ENCODE measurements around the gene WSB1.
"Not testable (repeated sequence)": the region's sequence is repeated elsewhere in the genome, so short reads cannot be mapped to it uniquely, and the experiment has no call there.

The WSB1 gene

DNA sequence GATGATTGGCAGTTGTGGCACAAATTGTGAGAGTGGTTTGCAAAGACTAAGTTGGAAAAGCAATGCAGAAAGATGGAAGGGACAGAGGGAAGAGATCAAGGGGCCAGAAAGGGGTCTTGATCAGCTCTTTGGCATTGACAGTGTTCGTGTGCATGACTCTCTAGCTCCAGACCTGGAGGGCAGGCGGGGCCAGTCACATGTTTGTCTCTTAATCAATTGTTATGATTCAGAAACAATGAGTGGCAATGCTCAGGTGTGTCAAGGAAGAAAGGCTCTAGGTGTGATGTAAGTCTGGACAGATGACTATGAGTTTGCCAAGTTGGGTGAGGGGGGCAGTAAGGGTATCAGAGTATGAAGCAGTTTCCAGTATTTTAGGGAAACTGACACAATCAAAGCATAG is 32.1 kb downstream of the WSB1 start:
- Histone ChIP-seq H3K27me3 (replicated peaks in 2 of 5; ENCODE audit: control insufficient read depth in 4 of 5, insufficient read depth in 5 of 5, low read length in 4 of 5) (no peaks in the 10 kb centered on the region), H3K36me3 (ENCODE audit: control insufficient read depth in 4 of 4, insufficient read depth in 4 of 4, low read length in 3 of 4) (no peaks in the 10 kb centered on the region), H3K27ac (ENCODE audit: insufficient read depth in 1 of 2, low read depth in 1 of 2, low read length in 2 of 2, poor library complexity in 1 of 2, severe bottlenecking in 2 of 2) (no peak overlapping the region), H3K9me3 (ENCODE audit: control extremely low read depth in 1 of 5, control insufficient read depth in 4 of 5, insufficient read depth in 2 of 5, low read depth in 1 of 5, low read length in 4 of 5) (no peaks in the 10 kb centered on the region), H3K4me3 (ENCODE audit: control insufficient read depth in 1 of 7, extremely low read depth in 1 of 7, insufficient read depth in 4 of 7, low read depth in 2 of 7, low read length in 6 of 7) (no peak overlapping the region), H3K4me1 (ENCODE audit: control extremely low read depth in 1 of 4, control insufficient read depth in 4 of 4, insufficient read depth in 4 of 4, low read length in 3 of 4) (peaks cover 0 to 2% (median under 1%) of the 10 kb centered on the region in 4 experiments)
- no peak for DNase-seq
- ChIA-PET POLR2A (no interaction called here), CTCF (interaction anchor here (1.5 to 2.7 kb wide), 4 partner anchors 9 to 89 kb away, joined by 4 to 12 read pairs (median 8); partner anchors contain the start of gene WSB1)
- 96% methylated on average over 2 of the region's 2 CpGs for WGBS (ENCODE audit: insufficient coverage)

DNA sequence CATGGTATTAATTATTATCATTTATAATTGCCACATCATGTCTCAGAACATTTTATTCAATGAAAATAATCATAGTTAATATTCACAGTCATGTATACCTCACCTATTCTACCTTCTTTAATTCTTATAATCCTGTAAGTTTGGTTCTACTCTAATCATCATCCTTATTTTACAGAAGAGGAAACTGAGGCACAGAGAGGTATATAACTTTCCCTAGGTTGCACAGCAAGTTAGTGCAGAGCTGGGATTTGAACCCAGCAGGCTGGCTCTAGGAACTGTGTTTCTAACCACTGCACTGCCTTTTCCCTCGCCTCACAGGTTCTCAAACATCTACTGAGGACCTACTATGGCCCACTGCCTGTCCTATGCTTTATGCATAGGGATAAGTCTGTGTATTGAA is 32.7 kb downstream of the WSB1 start:
- no peak for DNase-seq
- WGBS (ENCODE audit: insufficient coverage) = no CpG with 5 or more reads among the region's 1 CpG
- ChIA-PET POLR2A (interaction anchor here (2.0 kb wide), 1 partner anchor 33 kb away, joined by 6 read pairs; the partner anchor contains the start of gene WSB1), CTCF (interaction anchor here (0.9 to 2.7 kb wide), 6 partner anchors 9 to 89 kb away, joined by 3 to 12 read pairs (median 4); partner anchors contain the start of gene WSB1)
- Histone ChIP-seq H3K36me3 (ENCODE audit: control insufficient read depth in 4 of 4, insufficient read depth in 4 of 4, low read length in 3 of 4) (no peaks in the 10 kb centered on the region), H3K4me1 (ENCODE audit: control extremely low read depth in 1 of 4, control insufficient read depth in 4 of 4, insufficient read depth in 4 of 4, low read length in 3 of 4) (peaks cover 0 to 6% (median 3%) of the 10 kb centered on the region in 4 experiments), H3K27ac (ENCODE audit: insufficient read depth in 1 of 2, low read depth in 1 of 2, low read length in 2 of 2, poor library complexity in 1 of 2, severe bottlenecking in 2 of 2) (no peak overlapping the region), H3K27me3 (replicated peaks in 2 of 5; ENCODE audit: control insufficient read depth in 4 of 5, insufficient read depth in 5 of 5, low read length in 4 of 5) (no peaks in the 10 kb centered on the region), H3K9me3 (ENCODE audit: control extremely low read depth in 1 of 5, control insufficient read depth in 4 of 5, insufficient read depth in 2 of 5, low read depth in 1 of 5, low read length in 4 of 5) (no peaks in the 10 kb centered on the region), H3K4me3 (ENCODE audit: control insufficient read depth in 1 of 7, extremely low read depth in 1 of 7, insufficient read depth in 4 of 7, low read depth in 2 of 7, low read length in 6 of 7) (no peak overlapping the region)

DNA sequence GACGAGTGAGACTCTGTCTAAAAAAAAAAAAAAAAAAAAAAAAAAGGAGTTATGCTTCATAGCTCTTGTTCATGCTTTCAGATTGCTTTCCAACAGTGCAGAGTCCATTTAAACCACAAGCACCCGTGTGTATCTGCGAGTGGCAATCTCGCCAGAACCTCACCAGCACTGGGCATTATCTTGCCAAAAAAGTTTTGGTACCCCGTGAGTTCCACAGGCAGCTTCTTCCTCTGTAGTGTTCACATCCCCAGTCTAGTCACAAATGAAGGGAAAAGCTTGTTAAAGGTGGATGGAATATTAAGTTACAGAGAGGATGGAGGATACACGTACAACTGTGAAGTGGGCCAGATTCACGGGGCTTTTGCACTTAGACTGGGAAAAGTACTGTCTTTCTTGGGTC is 33.5 kb downstream of the WSB1 start:
- H3K36me3 ChIP-seq (ENCODE audit: control insufficient read depth in 4 of 4, insufficient read depth in 4 of 4, low read length in 3 of 4) = no peaks in the 10 kb centered on the region
- peaks cover 0 to 14% (median 9%) of the 10 kb centered on the region in 4 experiments for H3K4me1 ChIP-seq (ENCODE audit: control extremely low read depth in 1 of 4, control insufficient read depth in 4 of 4, insufficient read depth in 4 of 4, low read length in 3 of 4)
- DNase-seq = no peak
- H3K27ac ChIP-seq (ENCODE audit: insufficient read depth in 1 of 2, low read depth in 1 of 2, low read length in 2 of 2, poor library complexity in 1 of 2, severe bottlenecking in 2 of 2) = no peak overlapping the region
- H3K27me3 ChIP-seq (replicated peaks in 2 of 5; ENCODE audit: control insufficient read depth in 4 of 5, insufficient read depth in 5 of 5, low read length in 4 of 5) = no peaks in the 10 kb centered on the region
- ChIA-PET POLR2A (interaction anchor here (0.6 to 2.0 kb wide), 2 partner anchors 33 to 130 kb away, joined by 3 to 6 read pairs; partner anchors contain the start of gene WSB1), CTCF (interaction anchor here (0.9 to 2.7 kb wide), 6 partner anchors 8 to 90 kb away, joined by 3 to 12 read pairs (median 4); partner anchors contain the start of gene WSB1)
- no peak overlapping the region for H3K4me3 ChIP-seq (ENCODE audit: control insufficient read depth in 1 of 7, extremely low read depth in 1 of 7, insufficient read depth in 4 of 7, low read depth in 2 of 7, low read length in 6 of 7)
- 94% methylated on average over 6 of the region's 7 CpGs for whole genome bisulfite sequencing (ENCODE audit: insufficient coverage)
- H3K9me3 ChIP-seq (ENCODE audit: control extremely low read depth in 1 of 5, control insufficient read depth in 4 of 5, insufficient read depth in 2 of 5, low read depth in 1 of 5, low read length in 4 of 5) = no peaks in the 10 kb centered on the region

DNA sequence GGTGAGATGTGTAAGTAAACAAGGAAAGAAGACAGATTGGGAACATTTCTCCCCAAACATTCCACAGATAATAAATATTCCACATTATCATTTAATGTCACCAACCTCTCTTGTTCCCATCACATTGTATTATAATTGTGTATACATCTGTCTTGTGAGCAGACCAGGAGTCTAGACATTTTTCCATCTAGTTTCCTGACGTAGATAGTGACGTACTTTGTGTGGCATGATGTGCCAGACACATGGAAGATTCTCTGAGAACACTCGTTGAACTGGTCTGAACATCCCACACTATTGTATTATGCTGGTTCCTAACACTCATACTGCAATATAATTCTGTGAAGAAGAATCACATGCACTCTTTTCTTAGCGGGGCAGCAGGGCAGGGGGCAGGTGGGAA is 34.0 kb downstream of the WSB1 start:
- Histone ChIP-seq H3K9me3 (ENCODE audit: control extremely low read depth in 1 of 5, control insufficient read depth in 4 of 5, insufficient read depth in 2 of 5, low read depth in 1 of 5, low read length in 4 of 5) (no peaks in the 10 kb centered on the region), H3K4me3 (ENCODE audit: control insufficient read depth in 1 of 7, extremely low read depth in 1 of 7, insufficient read depth in 4 of 7, low read depth in 2 of 7, low read length in 6 of 7) (no peak overlapping the region), H3K36me3 (ENCODE audit: control insufficient read depth in 4 of 4, insufficient read depth in 4 of 4, low read length in 3 of 4) (no peaks in the 10 kb centered on the region), H3K27ac (ENCODE audit: insufficient read depth in 1 of 2, low read depth in 1 of 2, low read length in 2 of 2, poor library complexity in 1 of 2, severe bottlenecking in 2 of 2) (no peak overlapping the region), H3K4me1 (ENCODE audit: control extremely low read depth in 1 of 4, control insufficient read depth in 4 of 4, insufficient read depth in 4 of 4, low read length in 3 of 4) (peaks cover 0 to 19% (median 12%) of the 10 kb centered on the region in 4 experiments), H3K27me3 (replicated peaks in 2 of 5; ENCODE audit: control insufficient read depth in 4 of 5, insufficient read depth in 5 of 5, low read length in 4 of 5) (no peaks in the 10 kb centered on the region)
- ChIA-PET CTCF (interaction anchor here (0.8 to 2.7 kb wide), 3 partner anchors 11 to 90 kb away, joined by 4 to 12 read pairs (median 10); no protein-coding TSS in a partner anchor), POLR2A (interaction anchor here (0.6 to 2.0 kb wide), 2 partner anchors 34 to 129 kb away, joined by 3 to 6 read pairs; partner anchors contain the start of gene WSB1)
- no peak for DNase-seq
- no CpG with 5 or more reads among the region's 4 CpGs for WGBS (ENCODE audit: insufficient coverage)

DNA sequence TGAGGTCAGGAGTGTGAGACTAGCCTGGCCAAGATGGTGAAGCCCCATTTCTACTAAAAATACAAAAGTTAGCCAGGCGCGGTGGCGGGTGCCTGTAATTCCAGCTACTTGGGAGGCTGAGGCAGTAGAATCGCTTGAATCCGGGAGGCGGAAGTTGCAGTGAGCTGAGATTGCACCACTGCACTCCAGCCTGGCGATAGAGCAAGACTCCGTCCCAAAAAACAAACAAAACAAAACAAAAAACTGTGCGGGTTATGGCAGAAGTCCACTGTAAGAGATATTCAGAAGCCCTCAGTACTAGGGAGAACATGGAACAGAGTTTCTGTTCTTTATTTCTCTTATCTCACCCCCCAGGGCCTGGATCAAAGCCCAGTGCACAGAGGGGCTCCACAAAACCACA is 34.8 kb downstream of the WSB1 start:
- ChIA-PET CTCF (interaction anchor here (0.8 to 2.7 kb wide), 5 partner anchors 12 to 271 kb away, joined by 4 to 12 read pairs (median 5); no protein-coding TSS in a partner anchor), POLR2A (interaction anchor here (1.3 to 2.0 kb wide), 2 partner anchors 9 to 35 kb away, joined by 3 to 6 read pairs; partner anchors contain the start of gene WSB1)
- WGBS (ENCODE audit: insufficient coverage) = 98% methylated on average over 6 of the region's 9 CpGs
- DNase-seq; H3K4me3 ChIP-seq (ENCODE audit: control insufficient read depth in 1 of 7, extremely low read depth in 1 of 7, insufficient read depth in 4 of 7, low read depth in 2 of 7, low read length in 6 of 7); H3K36me3 ChIP-seq (ENCODE audit: control insufficient read depth in 4 of 4, insufficient read depth in 4 of 4, low read length in 3 of 4); H3K27ac ChIP-seq (ENCODE audit: insufficient read depth in 1 of 2, low read depth in 1 of 2, low read length in 2 of 2, poor library complexity in 1 of 2, severe bottlenecking in 2 of 2); H3K9me3 ChIP-seq (ENCODE audit: control extremely low read depth in 1 of 5, control insufficient read depth in 4 of 5, insufficient read depth in 2 of 5, low read depth in 1 of 5, low read length in 4 of 5); H3K27me3 ChIP-seq (replicated peaks in 2 of 5; ENCODE audit: control insufficient read depth in 4 of 5, insufficient read depth in 5 of 5, low read length in 4 of 5): not testable (repeated sequence)
- H3K4me1 ChIP-seq (ENCODE audit: control extremely low read depth in 1 of 4, control insufficient read depth in 4 of 4, insufficient read depth in 4 of 4, low read length in 3 of 4) = peaks cover 4 to 27% (median 18%) of the 10 kb centered on the region in 4 experiments

DNA sequence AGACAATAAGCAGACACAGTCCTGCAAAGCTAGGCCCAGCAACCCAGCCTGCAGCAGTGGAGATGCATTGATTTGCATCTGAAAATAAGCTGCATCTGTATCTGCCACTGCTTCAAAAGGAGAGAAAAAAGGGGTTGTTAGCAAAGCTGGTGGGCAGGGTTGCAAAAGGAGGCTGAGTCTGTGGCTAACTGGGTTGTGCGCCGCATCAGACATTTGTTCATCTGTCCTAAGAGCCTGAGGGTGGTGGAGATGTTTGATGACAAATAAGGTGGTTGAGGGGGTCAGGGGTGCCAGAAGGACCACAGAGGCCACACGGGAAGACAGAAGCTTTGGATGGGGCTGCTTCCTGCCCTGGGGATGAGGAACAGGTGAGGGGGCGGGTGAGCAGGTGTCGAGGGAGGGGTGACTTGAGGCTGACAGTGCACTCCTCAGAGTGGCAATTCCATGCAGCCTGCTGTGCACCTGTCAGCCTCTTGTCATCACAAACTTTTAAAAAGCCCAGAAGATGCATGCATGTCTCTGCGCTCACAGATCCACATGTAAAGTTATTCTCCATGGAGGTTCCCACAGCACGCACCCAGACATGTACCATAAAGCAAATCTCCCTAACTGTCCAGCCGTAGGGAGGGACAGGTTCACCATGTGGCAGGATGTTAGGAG is 35.4 kb downstream of the WSB1 start:
- DNase-seq = no peak
- Histone ChIP-seq H3K9me3 (ENCODE audit: control extremely low read depth in 1 of 5, control insufficient read depth in 4 of 5, insufficient read depth in 2 of 5, low read depth in 1 of 5, low read length in 4 of 5) (no peaks in the 10 kb centered on the region), H3K4me3 (ENCODE audit: control insufficient read depth in 1 of 7, extremely low read depth in 1 of 7, insufficient read depth in 4 of 7, low read depth in 2 of 7, low read length in 6 of 7) (no peak overlapping the region), H3K27ac (ENCODE audit: insufficient read depth in 1 of 2, low read depth in 1 of 2, low read length in 2 of 2, poor library complexity in 1 of 2, severe bottlenecking in 2 of 2) (no peak overlapping the region), H3K36me3 (ENCODE audit: control insufficient read depth in 4 of 4, insufficient read depth in 4 of 4, low read length in 3 of 4) (no peaks in the 10 kb centered on the region), H3K27me3 (replicated peaks in 2 of 5; ENCODE audit: control insufficient read depth in 4 of 5, insufficient read depth in 5 of 5, low read length in 4 of 5) (no peaks in the 10 kb centered on the region), H3K4me1 (ENCODE audit: control extremely low read depth in 1 of 4, control insufficient read depth in 4 of 4, insufficient read depth in 4 of 4, low read length in 3 of 4) (peaks cover 4 to 32% (median 21%) of the 10 kb centered on the region in 4 experiments)
- POLR2A ChIA-PET = interaction anchor here (1.3 kb wide), 1 partner anchor 10 kb away, joined by 3 read pairs; no protein-coding TSS in a partner anchor
- CTCF ChIA-PET = interaction anchor here (0.6 to 1.9 kb wide), 7 partner anchors 11 to 270 kb away, joined by 3 to 8 read pairs (median 4); no protein-coding TSS in a partner anchor
- WGBS (ENCODE audit: insufficient coverage) = 90% methylated on average over 6 of the region's 8 CpGs

DNA sequence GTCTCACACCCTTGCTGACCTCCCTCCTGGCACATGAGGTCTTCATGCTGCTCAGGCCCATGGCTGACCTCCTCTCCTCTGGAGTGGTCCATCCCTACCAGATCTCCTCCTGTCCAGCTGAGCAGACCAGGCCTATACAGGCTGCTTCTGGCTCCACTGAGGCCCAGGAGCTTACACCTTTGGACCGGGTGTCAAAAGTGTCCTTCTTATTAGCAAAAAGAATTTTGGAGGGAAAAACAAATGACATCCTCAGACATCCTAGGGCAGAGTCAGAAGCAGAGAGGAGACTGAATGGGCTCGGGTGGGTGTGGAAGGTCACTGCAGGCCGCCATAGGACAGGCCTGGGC is 38.1 kb downstream of the WSB1 start:
- POLR2A ChIA-PET = interaction anchor here (1.1 to 1.9 kb wide), 2 partner anchors 38 to 96 kb away, joined by 4 to 8 read pairs; partner anchors contain the start of gene WSB1
- Histone ChIP-seq H3K4me3 (ENCODE audit: control insufficient read depth in 1 of 7, extremely low read depth in 1 of 7, insufficient read depth in 4 of 7, low read depth in 2 of 7, low read length in 6 of 7) (no peak overlapping the region), H3K36me3 (ENCODE audit: control insufficient read depth in 4 of 4, insufficient read depth in 4 of 4, low read length in 3 of 4) (no peaks in the 10 kb centered on the region), H3K27ac (ENCODE audit: insufficient read depth in 1 of 2, low read depth in 1 of 2, low read length in 2 of 2, poor library complexity in 1 of 2, severe bottlenecking in 2 of 2) (peak overlapping the region in 1 of 2 experiments; percentile 80), H3K4me1 (ENCODE audit: control extremely low read depth in 1 of 4, control insufficient read depth in 4 of 4, insufficient read depth in 4 of 4, low read length in 3 of 4) (peaks cover 4 to 41% (median 29%) of the 10 kb centered on the region in 4 experiments), H3K27me3 (replicated peaks in 2 of 5; ENCODE audit: control insufficient read depth in 4 of 5, insufficient read depth in 5 of 5, low read length in 4 of 5) (no peaks in the 10 kb centered on the region), H3K9me3 (ENCODE audit: control extremely low read depth in 1 of 5, control insufficient read depth in 4 of 5, insufficient read depth in 2 of 5, low read depth in 1 of 5, low read length in 4 of 5) (no peaks in the 10 kb centered on the region)
- 89% methylated on average over 3 of the region's 3 CpGs for WGBS (ENCODE audit: insufficient coverage)
- DNase-seq = no peak
- CTCF ChIA-PET = interaction anchor here (1.0 to 3.9 kb wide), 4 partner anchors 12 to 95 kb away, joined by 4 to 51 read pairs (median 22); no protein-coding TSS in a partner anchor
